HG02852 (cell line): Measurements from ENCODE around the gene PBRM1.

Experiments used
- ATAC-seq: cut with Tn5 transposase; IDR thresholded peaks from one replicate; pipeline ENCODE4 v1.9.1; 2021; ENCODE audit warnings: mild to moderate bottlenecking, moderate library complexity; ENCODE audit not compliant: unreplicated experiment

The PBRM1 gene

DNA sequence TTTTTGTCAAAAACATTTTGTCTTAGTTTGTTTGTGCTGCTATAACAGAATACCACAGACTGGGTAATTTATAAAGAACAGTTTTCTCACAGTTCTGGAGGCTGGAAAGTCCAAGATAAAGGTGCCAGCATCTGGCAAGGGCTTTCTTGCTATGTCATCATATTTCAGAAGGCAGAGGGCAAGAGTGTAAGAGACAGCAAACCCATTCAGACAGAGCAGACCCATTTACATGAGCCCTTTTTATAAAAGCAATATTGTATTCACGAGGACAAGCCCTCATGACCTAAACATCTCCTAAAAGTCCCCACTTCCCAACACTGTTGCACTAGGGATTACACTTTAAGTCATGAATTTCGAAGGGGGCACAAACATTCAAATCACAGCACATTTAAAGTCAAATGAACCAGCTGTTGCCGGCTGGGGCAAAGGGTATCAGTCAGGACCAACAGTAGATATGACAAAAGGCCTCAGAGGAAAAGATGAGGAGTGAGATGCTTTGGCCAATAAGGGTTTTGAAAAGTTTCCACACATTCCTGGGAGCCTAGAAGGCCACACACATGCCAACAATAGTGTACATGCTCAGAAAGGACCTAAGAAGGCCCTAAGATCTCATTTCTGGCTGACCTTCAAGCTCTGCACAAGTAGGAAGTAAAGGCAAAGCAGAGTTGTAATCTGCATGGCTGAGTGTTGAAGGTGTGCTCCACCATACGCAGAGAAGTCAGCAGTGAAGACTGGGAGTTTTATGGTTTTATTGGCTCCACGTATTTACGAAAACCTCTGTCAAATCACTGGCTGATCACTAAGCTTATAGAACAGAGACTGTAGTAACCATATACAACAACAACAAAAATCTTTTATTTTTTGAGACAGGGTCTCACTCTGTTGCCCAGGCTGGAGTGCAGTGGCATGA lies 111.4 kb downstream of the PBRM1 start:
- ATAC-seq = no peak

DNA sequence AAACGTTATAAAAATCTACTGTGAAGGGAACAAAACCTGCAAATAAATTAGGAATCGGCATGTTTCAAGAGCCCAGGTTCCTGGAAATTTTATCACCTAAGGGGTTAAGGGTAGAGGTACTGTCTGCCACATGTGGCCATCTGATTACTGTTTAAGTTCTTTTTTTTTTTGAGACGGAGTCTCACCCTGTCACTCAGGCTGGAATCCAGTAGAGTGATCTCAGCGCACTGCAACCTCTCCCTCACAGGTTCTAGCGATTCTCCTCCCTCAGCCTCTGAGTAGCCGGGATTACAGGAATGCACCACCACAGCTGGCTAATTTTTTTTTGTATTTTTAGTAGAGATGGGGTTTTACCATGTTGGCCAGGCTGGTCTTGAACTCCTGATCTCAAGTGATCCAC lies 113.5 kb downstream of the PBRM1 start:
- ATAC-seq = no peak

DNA sequence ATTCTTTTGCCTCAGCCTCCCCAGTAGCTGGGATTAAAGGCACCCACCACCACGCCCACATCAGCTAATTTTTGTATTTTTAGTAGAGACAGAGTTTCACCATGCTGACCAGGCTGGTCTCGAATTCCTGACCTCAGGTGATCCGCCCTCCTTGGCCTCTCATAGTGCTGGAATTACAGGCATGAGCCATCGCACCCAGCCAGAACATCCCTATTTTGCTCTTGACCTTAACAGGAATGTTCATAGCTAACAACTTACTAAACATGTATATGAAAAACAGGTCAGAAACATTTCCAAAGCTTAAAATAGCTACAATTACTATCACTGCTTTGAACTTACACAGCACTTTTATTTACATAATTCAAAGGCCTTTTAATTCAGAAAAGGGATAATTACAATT lies 115.6 kb downstream of the PBRM1 start:
- no peak for ATAC-seq

DNA sequence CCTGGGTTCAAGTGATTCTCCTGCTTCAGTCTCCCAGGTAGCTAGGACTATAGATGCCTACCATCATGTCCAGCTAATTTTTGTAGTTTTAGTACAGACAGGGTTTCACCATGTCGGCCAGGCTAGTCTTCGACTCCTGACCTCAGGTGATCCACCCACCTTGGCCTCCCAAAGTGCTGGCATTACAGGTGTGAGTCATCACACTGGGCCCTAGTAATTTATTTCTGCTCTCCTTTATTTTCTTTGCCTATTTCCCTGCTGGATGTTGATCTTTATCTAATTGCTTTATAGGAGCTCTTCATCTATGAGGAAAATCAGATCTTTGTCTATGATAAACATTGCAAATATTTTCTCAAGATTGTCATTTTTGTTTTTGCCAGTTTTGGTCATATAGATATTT lies 117.6 kb downstream of the PBRM1 start:
- ATAC-seq = no peak

- ATAC-seq = no peak
These were observed 121.7 kb downstream of the PBRM1 start for GRCh38 chr3:52563984-52564383.

DNA sequence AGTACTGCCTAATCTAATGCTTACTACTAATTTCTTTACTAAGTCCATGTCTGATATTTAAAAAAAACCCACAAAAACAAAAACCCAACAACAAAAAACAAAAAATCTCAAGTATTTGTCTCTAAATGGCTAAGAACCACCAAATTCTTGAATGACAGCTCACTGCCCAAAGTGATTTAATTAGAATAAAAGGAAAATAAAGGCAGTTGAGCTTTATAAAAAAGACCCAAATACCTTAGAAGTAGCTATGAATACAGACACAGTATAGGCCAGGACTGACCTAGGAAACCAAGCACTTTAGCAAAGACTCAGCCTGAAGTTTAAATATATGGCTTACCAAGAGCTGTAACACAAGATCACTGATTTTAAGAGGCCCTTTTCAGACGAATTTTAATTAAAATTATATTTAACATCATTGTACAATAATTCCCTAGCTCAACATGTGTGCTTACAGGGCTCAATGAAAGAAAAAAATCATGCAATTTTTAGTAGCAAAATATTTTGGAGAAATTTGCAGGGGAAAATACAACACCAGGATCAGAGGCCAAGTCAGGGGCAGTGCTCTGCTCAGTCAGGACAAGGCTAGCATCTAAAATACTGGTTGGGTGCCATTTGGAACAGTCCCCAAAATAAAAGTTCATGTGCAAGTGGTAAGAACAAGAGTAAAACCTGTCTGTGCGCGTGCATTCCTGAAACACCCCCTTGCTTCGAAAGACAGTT lies 124.5 kb downstream of the PBRM1 start:
- ATAC-seq = no peak

DNA sequence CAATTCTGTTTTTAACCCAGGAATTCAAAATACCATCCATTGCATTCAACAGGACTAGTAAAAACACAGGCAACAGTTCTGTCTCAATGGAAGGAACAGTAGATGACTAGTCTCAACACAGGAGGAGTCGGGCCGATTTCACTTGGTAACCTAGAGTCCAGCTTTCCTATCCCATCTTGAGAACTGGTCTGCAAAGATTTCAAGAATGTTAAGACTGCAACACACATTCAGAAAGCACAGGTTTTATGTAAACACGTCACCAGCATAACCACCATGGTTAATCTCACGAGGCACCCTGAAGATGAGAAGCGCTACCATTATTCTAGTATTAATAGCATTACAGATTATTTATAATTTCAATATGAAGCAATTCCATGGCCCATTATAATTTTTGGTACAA lies 127.3 kb downstream of the PBRM1 start:
- no peak for ATAC-seq

DNA sequence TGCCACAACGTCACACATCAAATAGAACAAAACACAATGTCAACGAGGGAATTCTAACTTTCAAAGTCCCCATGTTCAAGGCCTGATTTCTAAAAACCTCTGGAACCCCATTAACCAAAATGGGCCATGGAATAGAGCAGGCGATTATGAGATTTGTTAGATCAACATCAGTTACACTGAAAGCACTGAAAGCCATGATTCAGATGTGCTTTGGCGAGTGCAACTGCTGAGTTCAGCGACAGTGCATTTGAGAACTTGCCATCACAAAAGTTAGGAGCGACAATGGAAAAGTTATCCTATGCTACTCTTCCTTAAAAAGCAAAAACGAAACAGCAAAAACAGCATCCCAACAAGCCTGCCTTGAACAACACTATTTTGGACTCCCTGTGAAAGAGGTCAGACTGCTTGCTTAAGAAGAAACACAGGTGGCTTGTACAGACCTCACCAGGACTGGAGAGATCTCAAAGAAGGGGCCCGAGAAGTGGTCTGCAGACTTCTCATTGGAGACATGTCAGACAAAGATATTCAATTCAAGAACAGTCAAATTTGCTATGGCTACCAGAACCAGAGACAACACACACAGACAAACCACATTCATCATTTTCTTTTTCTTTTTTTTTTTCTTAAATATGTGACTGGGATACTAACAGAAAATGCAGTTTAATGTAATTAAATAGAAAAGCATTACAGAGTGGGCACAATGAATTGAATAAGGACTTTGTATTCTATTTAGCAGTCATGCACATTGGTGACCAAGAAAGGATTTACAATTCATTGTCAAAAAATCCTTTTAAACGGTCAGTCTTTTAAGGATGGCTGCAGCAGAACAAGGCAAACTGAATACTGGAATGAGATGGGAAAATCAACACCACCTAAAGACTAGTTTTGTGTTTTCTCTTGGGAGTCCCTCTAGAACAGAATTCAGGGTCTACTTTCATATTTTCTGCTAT lies 128.4 kb downstream of the PBRM1 start:
- ATAC-seq = no peak

- no peak for ATAC-seq
These were observed 130.7 kb downstream of the PBRM1 start for GRCh38 chr3:52555056-52555455.

DNA sequence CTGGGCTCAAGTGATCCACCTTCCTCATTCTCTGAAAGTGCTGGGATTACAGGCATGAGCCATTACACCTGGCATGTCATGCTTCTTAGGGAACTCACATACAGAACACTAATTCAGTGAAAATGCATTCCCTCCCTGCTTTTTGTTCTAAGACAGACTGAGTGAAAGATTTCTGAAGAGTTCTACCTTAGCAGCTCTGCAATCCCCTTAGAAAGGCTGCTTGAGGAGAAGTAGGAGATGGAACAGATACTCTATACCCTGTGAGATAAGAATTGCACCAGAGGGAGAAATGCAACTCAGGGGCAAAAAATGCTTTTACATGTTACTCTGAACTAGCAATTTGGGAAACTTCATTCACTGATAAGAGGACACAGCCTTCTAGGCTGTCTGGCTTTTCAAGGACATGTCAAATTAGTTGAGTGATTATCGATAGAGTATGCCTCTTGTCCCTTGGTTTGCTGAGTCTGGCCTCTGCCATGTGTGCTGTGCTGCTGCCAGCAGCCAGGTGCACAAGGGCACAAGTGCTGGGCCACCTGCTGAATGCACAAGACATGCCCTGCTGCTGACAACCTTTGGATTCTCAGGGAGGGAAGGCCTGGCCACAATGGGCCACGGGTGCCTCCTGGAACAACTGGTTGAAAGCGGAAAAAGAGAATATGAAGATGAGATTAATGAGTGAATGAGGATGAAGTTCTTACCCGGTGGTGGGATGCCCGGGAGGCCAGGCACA lies 131.5 kb downstream of the PBRM1 start:
- no peak for ATAC-seq

DNA sequence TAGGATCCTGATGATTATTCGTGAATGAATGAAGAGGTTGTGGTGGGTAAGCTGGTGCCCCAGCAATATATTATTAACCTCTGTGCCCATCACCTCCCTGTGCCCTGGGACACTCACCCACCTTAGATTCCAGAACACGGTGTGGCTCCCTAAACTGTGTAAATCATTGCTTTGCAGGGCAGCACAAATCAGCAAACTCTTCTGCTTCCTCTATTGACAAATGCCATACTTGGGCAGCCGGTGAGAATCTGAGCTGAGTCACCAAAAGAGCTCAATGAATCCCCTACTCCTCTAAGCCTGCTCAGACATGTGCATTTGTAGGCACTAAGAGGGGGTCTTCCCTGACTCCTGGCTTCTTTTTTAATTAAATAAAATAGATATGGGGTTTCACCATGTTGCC lies 133.6 kb downstream of the PBRM1 start:
- no peak for ATAC-seq

DNA sequence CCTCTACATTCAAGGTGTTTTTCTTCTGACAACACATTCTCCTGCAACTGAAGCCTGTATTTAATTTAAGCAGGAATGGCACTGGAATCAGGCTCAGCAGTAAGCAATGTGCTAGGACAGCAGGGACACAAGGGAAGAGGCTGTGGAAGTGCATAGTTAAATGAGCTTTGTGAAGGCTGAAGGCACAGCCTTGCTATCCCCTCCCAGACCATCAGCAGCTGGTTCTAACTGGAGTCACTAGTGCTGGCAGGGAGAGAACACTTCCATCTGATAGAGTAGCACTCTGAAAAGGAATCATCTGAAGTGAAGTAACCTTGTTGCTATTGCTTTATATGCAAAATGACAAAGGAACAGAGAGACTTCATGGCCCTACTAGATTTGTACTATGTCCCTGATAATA lies 134.6 kb downstream of the PBRM1 start:
- ATAC-seq = no peak

GRCh38 chr3:52547143-52547542 lies 138.6 kb downstream of the PBRM1 start:
- ATAC-seq = no peak

- ATAC-seq = no peak
These were observed 139.4 kb downstream of the PBRM1 start for GRCh38 chr3:52546111-52546901.

DNA sequence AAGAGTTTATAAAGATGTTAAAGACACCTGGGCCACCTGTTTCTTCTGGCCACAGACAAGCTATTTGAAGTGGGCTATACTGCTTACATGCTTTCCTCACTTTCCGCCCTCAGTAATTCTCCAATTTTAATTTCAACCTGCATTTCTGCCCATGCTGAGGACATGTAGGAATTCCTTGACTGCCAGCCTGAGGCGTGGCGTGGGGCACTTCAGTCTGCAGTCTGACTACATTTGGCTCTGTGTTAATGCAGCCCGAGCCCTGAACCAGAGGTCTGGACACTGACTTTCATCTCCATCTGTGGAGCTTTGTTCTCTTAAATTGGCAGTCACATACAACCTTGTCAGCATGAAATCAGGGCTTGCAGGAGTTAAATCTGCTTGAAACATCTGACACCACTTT lies 140.8 kb downstream of the PBRM1 start:
- no peak for ATAC-seq

DNA sequence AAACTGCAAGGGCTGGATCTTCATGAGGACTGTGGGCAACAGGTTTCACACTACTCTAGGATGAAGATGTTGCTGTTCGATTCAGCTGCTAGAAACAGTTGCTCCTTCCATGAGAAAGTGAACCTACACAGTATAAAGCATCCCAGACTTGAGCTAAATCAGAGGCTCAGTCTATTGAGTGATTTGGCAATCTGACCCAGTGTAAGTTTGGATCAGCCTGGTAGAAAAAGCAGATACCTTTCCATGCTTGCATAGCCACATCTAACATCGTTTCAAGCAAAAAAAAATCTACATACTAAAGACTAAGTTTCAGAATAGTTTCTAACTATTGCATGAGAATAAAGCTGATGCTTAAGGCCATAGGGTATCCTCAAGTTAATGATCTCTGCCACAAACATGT lies 144.7 kb downstream of the PBRM1 start:
- no peak for ATAC-seq

- ATAC-seq = no peak
These were observed 146.6 kb downstream of the PBRM1 start for GRCh38 chr3:52539010-52539653.

GRCh38 chr3:52537726-52538421 lies 147.8 kb downstream of the PBRM1 start:
- ATAC-seq = no peak
